Sigmoid colon (tissue), 3 donors: Measurements from ENCODE around the gene CYSLTR2.

Source experiments
- POLR2A ChIP-seq, 2 donors: fragments of 450-650 bp; IDR thresholded peaks; one replicate each; pipeline ENCODE4 v1.6.1; 2016; ENCODE audit warnings: antibody characterized with exemption in 2 of 2, mild to moderate bottlenecking in 2 of 2, moderate library complexity in 2 of 2
- TF ChIP-seq, protein P1 (sequence below), 4 experiments: fragments of 450-650 bp in 3 of 4; fragments of 200-600 bp in 1 of 4; IDR thresholded peaks; one replicate each; pipeline ENCODE4 v1.5.1; 2016 to 2019; ENCODE audit warnings: antibody characterized with exemption in 4 of 4, mild to moderate bottlenecking in 3 of 4, moderate library complexity in 2 of 4

DNA sequence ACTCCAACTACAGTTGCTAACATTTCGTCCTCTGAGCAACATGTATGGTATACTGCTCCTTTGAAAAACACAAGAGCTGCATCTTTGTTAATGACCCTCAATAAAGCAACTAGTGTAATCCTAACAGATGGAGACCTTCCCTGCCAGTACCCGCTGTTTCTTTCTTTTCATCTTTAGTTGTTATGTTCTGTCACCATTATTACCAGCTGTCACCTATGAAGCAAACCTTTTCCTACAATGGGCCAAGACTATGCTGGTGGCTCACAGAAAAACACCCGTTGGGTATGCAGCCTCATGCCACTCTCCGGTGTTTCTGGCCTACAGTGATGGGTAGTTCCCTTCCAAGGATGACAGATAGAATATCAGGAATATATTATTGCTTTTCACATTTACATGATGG lies 29.7 kb upstream of the CYSLTR2 start:
- TF ChIP-seq POLR2A (IDR thresholded peaks at IDR 0.05): no peak
- TF ChIP-seq, protein P1, sequence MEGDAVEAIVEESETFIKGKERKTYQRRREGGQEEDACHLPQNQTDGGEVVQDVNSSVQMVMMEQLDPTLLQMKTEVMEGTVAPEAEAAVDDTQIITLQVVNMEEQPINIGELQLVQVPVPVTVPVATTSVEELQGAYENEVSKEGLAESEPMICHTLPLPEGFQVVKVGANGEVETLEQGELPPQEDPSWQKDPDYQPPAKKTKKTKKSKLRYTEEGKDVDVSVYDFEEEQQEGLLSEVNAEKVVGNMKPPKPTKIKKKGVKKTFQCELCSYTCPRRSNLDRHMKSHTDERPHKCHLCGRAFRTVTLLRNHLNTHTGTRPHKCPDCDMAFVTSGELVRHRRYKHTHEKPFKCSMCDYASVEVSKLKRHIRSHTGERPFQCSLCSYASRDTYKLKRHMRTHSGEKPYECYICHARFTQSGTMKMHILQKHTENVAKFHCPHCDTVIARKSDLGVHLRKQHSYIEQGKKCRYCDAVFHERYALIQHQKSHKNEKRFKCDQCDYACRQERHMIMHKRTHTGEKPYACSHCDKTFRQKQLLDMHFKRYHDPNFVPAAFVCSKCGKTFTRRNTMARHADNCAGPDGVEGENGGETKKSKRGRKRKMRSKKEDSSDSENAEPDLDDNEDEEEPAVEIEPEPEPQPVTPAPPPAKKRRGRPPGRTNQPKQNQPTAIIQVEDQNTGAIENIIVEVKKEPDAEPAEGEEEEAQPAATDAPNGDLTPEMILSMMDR (IDR thresholded peaks at IDR 0.05): no peak
